GM21447 (cell line): ENCODE data around the gene XPC.

ENCODE experiments used
- ATAC-seq: cut with Tn5 transposase; IDR thresholded peaks from one replicate; pipeline ENCODE4 v1.9.1; 2021; ENCODE audit not compliant: unreplicated experiment

The XPC gene

GRCh38 chr3:14174483-14174882, 3.9 kb downstream of the XPC start:
- no peak for ATAC-seq

GRCh38 chr3:14172496-14172895, 5.9 kb downstream of the XPC start:
- ATAC-seq, result no peak

- ATAC-seq, result no peak
These were observed 7.8 kb downstream of the XPC start for GRCh38 chr3:14170531-14171159.

- ATAC-seq, result no peak
These were observed 8.5 kb downstream of the XPC start for GRCh38 chr3:14169871-14170270.

GRCh38 chr3:14169435-14169834, 9.0 kb downstream of the XPC start:
- ATAC-seq, result no peak

GRCh38 chr3:14166877-14167603, 11.4 kb downstream of the XPC start:
- no peak for ATAC-seq

GRCh38 chr3:14162178-14162577, 16.2 kb downstream of the XPC start:
- ATAC-seq, result no peak

GRCh38 chr3:14161282-14161681, 17.1 kb downstream of the XPC start:
- ATAC-seq, result no peak

- ATAC-seq, result no peak
These were observed 19.0 kb downstream of the XPC start for GRCh38 chr3:14159426-14159825.

GRCh38 chr3:14158370-14158769, 20.0 kb downstream of the XPC start:
- ATAC-seq, result no peak

GRCh38 chr3:14157951-14158350, 20.4 kb downstream of the XPC start:
- no peak for ATAC-seq

- no peak for ATAC-seq
These were observed 21.4 kb downstream of the XPC start for GRCh38 chr3:14156843-14157561.

- no peak for ATAC-seq
These were observed 22.2 kb downstream of the XPC start for GRCh38 chr3:14156201-14156600.

GRCh38 chr3:14154895-14155440, 23.4 kb downstream of the XPC start:
- no peak for ATAC-seq

GRCh38 chr3:14154276-14154675, 24.1 kb downstream of the XPC start:
- ATAC-seq, result no peak

GRCh38 chr3:14153663-14154062, 24.7 kb downstream of the XPC start:
- ATAC-seq, result no peak

- ATAC-seq, result no peak
These were observed 25.4 kb downstream of the XPC start for GRCh38 chr3:14152963-14153355.

GRCh38 chr3:14152233-14152962, 26.0 kb downstream of the XPC start:
- ATAC-seq, result no peak

- no peak for ATAC-seq
These were observed 26.8 kb downstream of the XPC start for GRCh38 chr3:14151471-14152083.

GRCh38 chr3:14150491-14151230, 27.7 kb downstream of the XPC start:
- ATAC-seq, result no peak
